ENCODE measurements around the gene OR11A1.

GRCh38 chr6:29496961-29497360 lies 40.1 kb upstream of the OR11A1 start:
- TF ChIP-seq CTCF (IDR thresholded peaks at IDR 0.05) = no peak
- TF ChIP-seq ZFX (IDR thresholded peaks at IDR 0.05; ENCODE audit: borderline replicate concordance) = no peak
